Fibroblast of skin of back (primary cell): Measurements from ENCODE around the gene GNAS.

Experiments used
- DNase-seq: peaks from one replicate; pipeline ENCODE4 v3.0.0-alpha.2; 2013

The GNAS gene

DNA sequence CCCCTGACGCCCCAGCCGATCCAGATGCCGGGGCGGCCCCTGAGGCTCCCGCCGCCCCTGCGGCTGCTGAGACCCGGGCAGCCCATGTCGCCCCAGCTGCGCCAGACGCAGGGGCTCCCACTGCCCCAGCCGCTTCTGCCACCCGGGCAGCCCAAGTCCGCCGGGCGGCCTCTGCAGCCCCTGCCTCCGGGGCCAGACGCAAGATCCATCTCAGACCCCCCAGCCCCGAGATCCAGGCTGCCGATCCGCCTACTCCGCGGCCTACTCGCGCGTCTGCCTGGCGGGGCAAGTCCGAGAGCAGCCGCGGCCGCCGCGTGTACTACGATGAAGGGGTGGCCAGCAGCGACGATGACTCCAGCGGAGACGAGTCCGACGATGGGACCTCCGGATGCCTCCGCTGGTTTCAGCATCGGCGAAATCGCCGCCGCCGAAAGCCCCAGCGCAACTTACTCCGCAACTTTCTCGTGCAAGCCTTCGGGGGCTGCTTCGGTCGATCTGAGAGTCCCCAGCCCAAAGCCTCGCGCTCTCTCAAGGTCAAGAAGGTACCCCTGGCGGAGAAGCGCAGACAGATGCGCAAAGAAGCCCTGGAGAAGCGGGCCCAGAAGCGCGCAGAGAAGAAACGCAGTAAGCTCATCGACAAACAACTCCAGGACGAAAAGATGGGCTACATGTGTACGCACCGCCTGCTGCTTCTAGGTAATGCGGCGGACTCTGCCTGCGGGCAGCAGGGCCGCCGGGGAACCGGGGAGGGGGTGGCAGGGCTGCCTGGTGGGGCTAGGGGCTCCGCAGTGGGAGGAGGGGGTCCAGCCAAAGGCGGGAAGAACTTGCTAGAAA lies 2.3 kb downstream of the GNAS start:
- no peak for DNase-seq

DNA sequence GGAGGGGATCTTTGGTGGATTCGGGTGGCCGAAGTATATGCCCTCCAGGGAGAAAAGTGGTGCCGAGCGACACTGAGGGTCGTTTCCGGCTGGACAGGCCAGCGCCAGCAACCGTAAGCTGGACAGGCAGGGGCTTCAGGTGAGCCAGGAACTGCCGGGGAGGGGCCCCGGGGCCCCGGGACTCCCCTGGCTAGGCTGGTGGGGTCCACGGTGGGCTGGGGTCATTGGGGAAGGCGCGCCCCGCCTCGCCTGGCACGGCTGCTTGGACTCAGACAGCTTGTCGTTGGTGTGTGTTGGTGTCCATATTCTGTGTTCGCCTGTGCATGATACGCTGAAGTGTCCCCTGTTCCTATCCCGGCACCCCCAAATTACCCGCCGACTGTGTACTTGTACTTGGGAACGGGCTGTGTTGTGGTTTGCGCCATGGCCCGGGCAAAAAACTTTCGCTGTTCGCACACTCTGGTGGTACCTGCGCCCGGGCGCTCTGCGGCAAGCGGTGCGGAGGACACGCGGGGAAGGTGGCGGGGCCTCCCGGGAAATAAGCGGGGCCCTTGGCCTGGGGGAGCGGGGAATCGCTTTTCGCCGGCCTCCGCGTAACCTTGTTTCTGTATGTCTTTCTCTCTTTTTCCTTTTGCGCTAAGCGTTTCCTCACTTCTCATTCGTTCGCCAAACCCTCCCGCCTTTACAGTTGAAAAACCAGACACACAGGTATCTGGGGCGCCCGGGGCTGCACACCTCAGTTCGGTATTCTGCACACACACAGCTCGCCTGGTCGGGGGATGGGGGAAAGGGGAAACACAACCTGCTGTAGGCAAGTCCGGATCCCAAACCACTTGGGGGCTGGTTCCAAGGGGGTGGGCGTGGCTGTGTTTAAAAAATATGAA lies 3.2 kb downstream of the GNAS start:
- DNase-seq, result no peak

DNA sequence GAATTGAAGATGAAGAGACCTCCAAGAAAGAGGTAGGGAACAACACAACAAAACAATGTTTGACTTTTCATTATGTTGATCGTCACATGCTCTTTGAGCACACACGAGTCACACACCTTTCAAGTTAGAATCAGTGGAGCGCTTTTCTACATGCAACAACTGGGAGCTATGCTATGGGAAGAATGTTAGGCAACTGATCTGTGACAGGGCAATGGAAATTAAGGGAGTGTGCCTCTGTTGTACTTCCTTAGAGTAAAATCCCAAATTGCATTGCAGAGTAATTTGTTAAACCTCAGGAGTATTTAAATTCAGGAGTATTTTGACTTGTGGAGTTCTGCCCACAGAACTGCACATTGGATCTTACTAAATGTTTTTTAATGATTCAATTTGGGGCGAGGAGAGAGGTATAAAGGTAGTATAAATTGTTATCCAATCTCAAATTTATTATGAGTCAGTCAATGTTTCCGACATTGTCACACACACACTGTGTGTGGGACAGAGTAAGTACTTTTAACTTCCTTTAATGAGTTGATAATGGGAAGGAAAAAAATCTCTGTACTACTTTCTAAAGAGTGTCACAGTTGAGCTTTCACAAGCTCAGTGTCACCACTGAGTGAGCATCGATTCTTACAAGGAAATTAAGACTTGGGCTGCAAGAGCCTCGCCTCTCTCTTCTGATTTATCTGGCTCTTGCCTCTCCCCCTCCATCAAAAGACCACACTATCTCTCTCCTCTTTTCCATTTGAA lies 10.7 kb downstream of the GNAS start:
- no peak for DNase-seq

DNA sequence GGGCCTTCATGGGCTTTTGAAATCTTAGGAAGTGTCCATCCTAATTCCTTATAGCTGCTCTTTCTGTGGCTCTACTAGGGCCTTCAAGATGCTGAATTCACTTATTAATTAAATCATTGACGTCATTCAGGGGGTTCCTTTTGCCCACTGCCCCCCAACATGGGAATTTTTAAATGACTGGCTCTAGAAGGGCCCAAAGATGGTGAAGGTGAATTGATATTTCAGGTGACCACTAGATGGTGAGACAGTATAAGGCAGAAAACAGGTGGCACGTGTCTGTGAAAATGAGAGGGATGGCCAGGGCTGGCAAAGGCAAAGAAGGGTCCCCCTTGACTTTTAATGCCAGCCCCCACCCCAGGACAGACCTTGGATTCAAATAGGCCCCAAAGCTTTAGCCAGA lies 11.8 kb downstream of the GNAS start:
- no peak for DNase-seq

DNA sequence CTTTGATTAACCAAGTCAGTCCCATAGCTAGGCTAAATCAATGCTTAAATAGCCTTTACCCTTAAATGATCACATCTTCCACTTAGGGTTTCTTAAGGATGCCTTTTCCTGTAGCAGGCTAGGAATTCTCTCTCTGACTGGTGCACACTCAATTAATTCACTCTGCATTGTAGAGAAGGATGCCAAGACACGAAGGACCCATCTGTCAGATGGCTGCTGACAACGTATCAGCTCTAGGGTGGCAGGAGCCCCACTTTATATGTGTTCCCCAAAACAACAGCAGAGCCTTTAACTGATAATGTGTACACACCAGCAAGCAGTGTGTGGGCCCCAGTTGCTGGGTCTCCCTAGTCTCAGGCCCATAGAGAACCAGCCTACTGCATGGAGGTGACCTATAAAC lies 13.3 kb downstream of the GNAS start:
- no peak for DNase-seq

DNA sequence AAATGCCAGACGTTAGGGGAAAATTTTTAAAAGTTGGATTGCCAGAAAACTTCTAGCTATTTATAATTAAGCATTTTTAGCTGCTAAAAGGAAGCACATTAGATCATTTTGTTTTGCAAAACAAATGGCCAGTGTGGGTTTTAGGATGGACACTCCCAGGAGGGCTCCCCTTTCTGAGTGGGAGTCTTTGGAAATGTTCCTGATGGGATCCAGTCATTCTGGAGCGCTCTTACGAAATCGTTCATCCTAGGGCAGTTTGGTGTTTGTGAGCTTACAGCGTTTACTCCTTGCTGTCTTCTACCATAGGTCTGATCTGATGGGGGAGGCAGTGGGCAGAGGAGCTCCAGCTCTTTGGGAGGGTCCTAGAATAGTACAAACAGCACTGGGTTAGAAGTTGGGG lies 14.7 kb downstream of the GNAS start:
- no peak for DNase-seq

DNA sequence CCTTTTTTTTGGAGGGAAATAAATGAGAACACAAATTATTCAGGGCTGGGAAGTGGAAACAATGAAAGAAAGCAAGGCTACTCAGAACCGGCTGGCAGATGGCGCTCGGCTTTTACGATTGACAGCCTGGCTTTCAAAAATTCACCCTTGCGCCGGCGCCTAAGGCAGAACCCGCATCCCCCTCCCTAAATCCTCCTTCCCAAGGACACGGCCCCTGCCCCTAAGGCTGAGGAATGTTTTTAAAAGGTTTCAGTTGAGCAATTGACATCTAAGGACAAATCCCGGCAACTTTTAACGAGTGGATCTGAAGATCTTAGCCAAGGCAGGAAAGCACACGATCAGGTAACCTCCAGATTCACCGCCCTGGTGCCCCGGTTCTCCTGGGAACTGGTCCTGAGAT lies 16.3 kb downstream of the GNAS start:
- DNase-seq, result no peak

DNA sequence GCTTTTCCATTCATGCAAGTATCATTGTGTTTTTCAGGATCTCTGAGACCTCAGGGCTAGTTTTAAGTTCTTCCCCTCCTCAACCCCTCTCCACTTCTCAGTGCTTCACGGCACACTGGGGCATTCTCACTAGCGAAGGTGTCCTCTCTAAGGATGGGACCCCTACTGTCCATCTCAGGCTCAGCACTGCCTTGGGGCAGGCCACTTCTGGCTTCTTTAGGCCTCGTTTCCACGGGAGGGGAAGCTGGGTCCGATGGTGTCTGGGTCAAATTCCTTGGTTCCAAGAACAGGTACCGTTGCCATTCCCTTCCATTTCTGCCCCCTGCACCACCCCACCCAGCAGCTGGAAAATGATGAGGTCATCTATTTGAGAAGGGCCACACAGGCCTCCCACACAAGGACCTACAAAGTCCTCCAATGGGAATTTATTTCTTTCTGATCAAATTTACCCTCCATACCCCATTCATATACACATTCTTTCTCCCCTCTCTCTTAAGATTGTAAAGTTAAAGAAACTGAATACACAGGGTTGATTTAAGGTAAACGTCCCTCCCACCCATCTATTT lies 17.2 kb downstream of the GNAS start:
- DNase-seq, result no peak

DNA sequence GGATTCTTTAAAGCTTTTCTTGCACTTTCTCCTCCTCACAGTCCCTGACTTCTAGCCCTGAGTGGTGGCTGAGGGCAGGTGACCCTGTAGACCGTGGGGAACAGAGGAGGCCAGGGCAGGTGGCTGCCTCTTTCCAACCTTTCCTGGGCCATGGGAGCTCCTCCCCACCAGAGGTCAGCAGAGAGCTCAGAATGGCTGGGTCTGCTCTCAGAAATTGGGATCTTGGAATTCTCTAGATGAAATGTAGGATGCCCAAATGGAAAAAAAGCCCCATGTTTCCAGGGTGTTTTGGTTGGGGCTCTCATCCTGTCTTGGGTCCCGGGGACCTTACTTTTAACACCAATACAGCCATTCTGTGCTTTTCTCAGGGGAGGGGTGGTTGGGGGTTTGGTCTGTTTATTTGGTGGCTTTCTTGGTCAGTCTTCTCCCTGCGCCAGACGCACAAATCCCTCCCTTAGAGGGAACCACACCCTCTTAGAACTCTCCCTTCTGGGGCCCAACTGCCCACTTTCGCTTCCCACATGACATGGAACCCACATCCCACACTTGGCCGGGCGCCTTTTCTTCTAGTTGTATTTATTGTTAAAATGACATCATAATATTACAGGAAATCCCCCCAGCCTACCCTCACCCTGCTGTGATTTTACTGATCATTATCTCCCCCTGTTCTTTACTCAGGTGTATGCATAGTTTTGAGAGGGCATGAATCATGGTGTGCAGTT lies 17.9 kb downstream of the GNAS start:
- DNase-seq, result peak; percentile 62

DNA sequence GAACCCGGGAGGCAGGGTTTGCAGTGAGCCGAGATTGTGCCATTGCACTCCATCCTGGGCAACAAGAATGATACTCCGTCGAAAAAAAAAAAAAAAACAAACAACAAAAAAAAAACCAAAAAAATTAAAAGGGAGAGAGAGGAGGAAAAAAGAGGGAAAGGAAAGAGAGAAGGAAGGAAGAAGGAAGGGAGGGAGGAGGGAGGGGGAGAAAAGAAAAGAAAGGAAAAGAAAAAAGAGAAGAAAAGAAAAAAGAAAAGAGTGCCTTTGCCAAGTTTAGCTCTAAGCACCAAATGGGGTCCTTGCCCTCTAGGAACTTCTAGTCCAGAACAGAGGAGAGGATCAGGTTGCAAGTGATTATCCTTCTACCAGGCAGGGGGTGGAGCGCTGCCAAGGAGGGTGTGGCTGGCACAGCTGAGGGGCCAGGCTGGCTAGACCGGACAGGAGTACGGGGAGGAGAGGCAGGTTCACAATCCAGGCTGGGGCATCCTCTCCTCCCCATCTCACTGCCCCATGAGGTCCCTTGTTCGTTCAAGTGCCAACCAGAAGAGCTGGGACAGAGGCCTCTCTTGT lies 19.1 kb downstream of the GNAS start:
- DNase-seq, result no peak

DNA sequence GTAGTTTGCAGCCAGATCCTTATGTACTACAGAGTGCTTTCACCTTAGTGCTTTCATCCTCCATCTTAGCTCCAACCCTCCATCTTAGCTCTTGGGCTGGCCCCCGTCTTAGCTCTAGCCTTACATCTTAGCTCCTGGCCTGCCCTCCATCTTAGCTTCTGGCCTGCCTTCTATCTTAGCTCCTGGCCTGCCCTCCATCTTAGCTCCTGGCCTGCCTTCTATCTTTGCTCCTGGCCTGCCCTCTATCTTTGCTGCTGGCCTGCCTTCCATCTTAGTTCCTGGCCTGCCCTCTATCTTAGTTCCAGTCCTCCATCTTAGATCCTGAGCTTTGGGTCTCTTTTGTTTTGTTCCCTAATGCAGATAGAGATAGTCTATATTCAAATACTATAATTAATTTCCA lies 22.0 kb downstream of the GNAS start:
- DNase-seq, result no peak

DNA sequence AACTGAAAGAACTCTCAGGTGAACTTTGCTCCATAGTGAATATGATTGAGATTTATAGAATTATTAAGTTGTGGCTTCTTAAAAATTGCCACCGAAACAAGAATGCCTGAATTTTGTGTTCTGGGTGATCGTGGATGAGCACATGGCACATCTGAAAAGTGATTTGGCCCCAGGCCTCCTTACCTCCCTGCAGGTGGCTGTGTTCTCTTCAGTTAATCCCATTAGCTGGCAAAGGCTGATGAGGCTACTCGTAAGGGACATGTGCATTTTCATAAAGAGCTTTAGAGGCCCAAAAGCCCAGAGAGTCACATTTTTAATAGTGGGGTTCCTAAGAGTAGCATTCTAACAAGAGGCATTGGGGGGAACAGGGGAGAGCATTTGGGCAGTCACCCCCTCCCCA lies 22.6 kb downstream of the GNAS start:
- DNase-seq, result no peak

DNA sequence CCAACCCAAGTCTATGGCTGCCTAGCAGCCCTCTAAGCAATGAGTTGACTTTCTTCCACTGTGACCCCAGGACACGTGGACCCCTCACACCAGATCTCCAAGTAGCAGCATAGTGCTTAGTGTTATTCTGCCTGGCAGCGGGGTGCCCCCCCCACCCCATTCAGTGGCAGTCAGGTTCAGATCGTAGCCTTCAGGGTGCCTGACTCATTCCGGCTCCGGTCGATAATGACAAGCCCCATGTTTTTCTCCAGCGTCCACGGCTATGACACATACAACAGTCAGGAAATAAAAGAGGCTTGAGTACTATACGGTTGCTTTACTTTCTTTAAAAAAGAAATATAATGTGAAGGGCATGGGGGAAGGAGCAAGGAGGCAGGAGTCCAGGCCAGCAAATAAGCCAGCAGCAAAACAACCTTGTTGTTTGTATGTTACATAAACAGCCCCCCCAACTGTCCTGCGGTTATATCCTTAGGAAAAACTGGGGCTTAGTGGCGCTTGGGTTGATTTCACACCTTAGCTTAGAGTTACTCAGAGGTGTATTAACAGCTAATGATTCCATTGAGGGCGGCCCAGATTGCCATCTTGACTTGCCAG lies 23.1 kb downstream of the GNAS start:
- peak; percentile 85 for DNase-seq

DNA sequence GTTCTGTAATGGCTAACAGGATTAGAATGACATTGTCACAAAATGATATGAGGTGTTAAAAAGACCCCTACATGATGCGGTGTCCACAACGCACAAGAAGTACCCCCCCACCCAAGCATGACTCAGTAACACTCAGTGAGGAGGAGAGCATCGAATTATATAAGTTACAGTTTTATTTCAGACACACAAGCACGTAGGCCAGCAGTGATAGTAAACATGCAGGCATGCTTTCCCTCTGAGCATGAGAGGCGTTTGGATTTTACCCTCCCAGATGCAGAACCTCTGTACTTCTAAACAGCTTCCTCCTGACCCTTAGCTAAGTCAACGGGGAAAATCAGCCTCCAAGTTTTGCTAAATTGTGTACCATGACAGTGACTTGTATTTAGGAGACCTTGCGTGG lies 23.9 kb downstream of the GNAS start:
- no peak for DNase-seq

DNA sequence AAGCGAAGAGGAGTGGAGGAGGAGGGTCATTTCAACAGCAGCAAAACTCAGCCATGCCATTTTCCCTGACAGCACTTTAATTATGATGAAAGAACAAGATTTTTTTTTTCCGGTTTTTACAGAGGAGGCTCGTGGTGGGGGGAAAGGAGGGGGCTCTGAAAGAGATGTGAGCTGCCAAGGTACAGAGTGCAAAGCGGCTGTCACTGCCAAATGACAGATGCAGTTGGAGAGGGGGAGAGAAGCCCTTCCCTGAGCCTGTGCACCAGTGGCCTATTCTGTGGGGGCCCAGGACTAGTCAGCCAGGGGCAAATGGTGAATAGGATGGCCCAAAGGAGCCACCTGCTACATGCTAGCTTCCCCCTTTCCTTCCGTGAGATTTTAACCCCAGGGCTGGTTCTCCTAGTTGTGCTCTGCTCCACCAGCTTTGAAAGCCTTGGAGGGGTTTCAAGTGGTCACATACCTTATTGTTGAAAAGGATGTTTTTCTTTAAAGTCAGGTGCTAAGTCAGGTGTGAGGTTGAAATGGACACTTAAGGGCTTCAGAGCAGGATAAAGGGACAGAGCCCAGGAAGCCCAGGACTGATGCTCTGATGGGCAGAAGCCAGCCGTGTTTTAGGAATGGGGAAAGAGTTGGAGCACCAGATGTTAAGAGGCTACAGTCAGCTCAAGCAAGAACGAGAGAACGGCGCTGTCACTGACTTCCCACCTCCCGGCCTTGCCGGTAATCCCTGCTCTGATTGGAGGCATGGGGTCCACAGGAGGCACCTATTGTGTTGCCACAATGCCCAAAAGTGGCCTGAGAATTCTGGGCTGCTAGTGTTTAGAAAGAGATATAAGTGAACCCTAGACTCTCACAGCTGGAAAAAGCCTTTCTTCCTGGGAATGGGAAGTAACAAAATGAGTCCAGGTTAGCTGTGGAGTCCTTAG lies 24.8 kb downstream of the GNAS start:
- no peak for DNase-seq

DNA sequence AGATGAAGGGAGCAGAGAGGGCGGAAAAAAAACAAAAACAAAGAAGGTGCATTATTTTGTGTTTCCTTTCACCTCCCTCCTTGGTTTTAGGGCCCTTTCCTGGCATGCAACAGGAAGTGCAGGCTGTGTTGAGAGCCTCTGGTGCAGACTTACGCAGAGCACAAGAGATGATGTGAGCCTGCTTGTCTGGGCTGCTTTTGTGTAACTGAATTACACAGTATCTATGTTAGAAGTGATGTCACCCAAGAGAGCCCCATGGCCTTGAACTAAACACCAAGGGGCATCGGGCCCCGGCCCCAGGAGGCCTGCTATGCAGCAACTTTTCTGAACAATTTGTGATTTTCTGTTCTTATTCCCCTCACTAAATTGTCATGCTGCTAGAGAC lies 25.5 kb downstream of the GNAS start:
- DNase-seq, result no peak

DNA sequence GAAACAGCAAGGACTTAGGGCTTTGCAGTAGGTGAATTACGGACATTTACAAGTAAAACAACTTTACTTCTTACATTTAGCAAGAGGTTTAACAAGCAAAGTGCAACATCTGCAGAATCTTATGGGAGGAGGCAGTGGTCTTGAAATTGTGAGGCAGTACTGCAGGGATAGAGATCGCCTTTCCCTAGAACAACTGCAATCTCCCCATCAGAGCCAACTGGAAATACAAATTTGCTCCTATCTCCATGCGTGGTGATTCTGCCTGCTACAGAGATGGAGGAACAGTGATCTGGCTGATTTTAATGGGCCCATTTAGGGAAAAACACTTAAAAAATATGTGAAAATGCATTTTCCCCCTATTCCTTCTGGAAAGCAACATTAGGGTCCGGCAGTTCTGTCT lies 25.9 kb downstream of the GNAS start:
- no peak for DNase-seq

DNA sequence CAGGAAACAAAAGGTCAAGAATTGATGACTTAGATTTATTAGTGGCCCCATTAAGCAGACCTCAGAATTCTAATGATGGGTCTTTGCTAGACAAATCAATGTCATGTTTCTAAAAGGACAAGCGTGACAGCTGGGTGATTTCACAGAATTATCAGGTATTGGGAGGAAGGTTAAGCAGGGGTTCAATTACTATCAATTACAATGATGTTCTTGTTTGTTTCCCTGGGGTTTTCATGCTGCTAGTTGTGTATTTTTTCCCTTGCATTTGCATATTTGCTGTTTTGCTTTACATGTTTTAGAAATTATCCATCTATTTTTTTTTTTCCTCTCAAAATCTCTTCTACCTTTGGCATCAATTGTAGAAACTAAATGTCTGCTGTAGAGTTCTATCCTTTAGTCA lies 27.9 kb downstream of the GNAS start:
- DNase-seq, result no peak

DNA sequence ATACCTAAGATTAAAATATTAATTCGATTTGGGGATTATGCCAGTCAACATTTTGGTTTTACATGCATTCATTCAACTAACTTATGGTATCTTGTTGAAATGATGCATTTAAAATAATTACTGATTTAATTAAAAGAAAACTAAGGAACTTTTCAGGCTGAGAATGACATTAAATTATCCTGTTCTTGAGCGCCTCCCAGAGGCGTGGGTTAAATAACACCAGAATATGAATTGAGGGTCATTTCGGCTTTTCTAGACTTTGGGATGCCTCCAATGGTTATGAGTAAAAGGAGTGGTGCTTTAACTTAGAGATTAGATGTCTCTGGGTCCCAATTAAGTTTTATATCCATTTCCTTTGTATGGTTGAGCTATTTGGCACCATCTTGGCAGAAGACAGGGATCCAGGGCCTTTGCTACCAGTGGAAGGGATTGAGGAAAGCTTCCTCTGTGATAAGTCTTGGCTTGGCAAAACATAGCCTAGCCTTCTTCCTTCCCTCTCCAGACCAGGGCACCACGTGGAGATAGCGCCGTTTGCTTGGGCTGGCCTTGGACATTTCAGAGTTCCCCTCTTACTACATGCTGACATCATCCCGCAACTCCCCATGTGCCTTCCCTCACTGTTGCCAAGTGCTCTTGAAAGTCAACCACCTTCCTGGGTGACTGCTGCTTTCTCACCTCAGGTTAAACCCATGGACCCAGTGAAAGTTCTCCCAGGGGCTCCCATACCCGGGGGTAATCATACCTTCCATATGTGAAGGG lies 28.7 kb downstream of the GNAS start:
- no peak for DNase-seq

DNA sequence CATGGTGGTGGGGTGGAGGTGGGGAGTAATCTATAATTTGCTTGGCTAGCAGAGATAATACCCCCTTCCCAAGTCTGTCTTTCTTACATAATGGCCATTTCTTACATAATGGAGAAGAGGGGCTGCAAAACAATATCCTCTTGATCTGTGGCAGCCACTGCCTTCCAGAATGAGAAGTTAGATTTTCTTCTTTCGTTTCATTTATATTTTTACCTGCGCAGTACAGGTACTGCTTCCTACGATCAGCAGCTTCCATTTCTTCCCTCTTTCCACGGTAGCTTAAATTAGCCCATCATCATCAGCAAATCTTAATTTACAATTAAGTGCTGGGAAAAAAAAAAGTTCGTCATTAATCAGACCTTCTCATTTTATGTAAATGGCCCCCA lies 30.2 kb downstream of the GNAS start:
- DNase-seq, result no peak
